Body of pancreas (tissue), 4 donors: ENCODE measurements around the gene RPS26.

ENCODE experiments used
- CTCF ChIP-seq, 7 experiments: fragments of 450-650 bp in 4 of 7; fragments of 200-600 bp in 3 of 7; sonication (generic) in 3 of 7; IDR thresholded peaks; one replicate each; pipeline ENCODE4 v1.5.1; 2016 to 2019; ENCODE audit warnings: antibody characterized with exemption in 7 of 7
- POLR2A ChIP-seq, 3 donors: fragments of 450-650 bp; IDR thresholded peaks; one replicate each; pipeline ENCODE4 v1.6.1; 2016; ENCODE audit warnings: antibody characterized with exemption in 3 of 3, mild to moderate bottlenecking in 2 of 3

DNA sequence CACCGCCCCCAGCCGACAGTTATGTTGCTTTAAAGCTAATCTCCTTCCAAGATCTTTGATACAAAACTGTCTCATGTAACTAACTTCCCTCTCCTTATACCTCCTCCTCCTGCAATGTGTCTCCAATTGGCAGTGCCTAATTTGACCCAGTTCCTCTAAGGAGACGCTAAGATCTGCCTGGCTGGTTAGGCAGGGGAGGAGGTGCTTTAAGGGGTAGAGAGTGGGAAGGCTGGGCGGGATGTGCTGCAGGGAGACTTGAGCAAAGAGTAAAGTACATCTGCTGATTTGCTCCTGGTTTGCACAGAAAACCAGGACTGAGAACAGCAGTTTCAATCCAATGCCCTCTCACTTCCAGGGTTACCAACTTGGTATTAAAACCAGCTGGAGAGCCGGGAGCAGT, 28.2 kb upstream of the RPS26 start:
- TF ChIP-seq CTCF (IDR thresholded peaks at IDR 0.05), result no peak
- no peak for TF ChIP-seq POLR2A (IDR thresholded peaks at IDR 0.05)
